Adrenal gland (tissue), 5 donors: Measurements from ENCODE around the gene UBAP1L.

Experiments used
- CTCF ChIP-seq, 6 experiments: fragments of 450-650 bp in 4 of 6; fragments of 200-600 bp in 2 of 6; sonication (generic) in 1 of 6; IDR thresholded peaks; 1 replicate in 5 of 6; 2 replicates in 1 of 6; pipeline versions ENCODE4 v1.5.1 to v1.8.0; 2016 to 2021; ENCODE audit warnings: antibody characterized with exemption in 6 of 6, mild to moderate bottlenecking in 2 of 6, moderate library complexity in 1 of 6
- POLR2A ChIP-seq, 2 donors: fragments of 450-650 bp; IDR thresholded peaks; one replicate each; pipeline ENCODE4 v1.6.1; 2017; ENCODE audit warnings: antibody characterized with exemption in 2 of 2, mild to moderate bottlenecking in 2 of 2, moderate library complexity in 1 of 2
- donor health status: DM: no; HTN: no; CAD: no.

GRCh38 chr15:65115086-65115485 is at the start of gene UBAP1L:
- TF ChIP-seq POLR2A (IDR thresholded peaks at IDR 0.05) (no peak), CTCF (IDR thresholded peaks at IDR 0.05) (no peak)
